NOMO-1 treated with DMSO at 0.1 percent for 48 hours (cell line): ENCODE results near the gene ACAT2.
A peak's percentile ranks its signal among the peaks of the same experiment; 100 is the strongest.
"Not testable (repeated sequence)": the region's sequence is repeated elsewhere in the genome, so short reads cannot be mapped to it uniquely, and the experiment has no call there.

Source experiments
- DNase-seq: peaks from one replicate; lab custom pipeline; 2025; ENCODE audit not compliant: unreplicated experiment; lab: John Stamatoyannopoulos, UW

Gene ACAT2

DNA sequence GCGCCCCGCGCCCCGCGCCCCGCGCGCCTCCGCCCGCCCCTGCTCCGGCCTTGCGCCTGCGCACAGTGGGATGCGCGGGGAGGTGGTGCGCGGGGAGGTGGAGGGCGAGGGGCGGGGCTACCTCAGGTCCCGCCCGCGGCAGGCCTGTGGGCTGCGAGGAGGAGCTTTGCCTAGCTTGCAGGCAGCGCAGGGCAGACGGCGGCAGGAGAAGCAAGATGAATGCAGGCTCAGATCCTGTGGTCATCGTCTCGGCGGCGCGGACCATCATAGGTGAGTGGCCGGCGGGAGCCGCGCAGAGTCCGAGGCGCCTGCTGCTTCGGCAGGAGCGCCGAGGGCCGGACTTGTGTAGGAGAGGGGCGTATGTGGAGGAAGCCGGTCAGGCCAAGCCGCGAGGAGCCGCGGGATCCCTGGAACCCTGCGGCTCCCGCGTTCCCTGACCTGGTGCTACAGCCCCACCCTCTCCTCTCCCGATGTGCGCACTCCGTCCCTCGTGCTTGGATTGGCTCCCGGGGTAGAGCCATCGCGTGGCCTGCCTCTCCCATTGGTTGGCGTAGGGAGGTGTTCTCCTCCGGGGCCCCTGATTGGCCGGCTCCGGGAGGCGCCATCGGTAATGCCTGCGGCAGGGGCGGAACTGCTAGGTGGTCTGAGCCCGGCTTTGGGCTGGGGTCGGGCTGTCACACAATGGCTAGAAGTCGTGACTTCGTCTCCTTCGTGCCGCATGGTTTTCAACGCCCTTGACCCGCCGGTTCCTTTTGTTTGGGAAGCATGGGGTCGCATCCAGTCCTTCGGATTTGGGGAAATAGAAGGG, at the start of gene ACAT2:
TSS of gene ACAT2 (plus strand) at position 173 of the 808 bp plus-strand sequence. CDS start at position 216, 43 bp downstream.
- DNase-seq: peak; percentile 93

DNA sequence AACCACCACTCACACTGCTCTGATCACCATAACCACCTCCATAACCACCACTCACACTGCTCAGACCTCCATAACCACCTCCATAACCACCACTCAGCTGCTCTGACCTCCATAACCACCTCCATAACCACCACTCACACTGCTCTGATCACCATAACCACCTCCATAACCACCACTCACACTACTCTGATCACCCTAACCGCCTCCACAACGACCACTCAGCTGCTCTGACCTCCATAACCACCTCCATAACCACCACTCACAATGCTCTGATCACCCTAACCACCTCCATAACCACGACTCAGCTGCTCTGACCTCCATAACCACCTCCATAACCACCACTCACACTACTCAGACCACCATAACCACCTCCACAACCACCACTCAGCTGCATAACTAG, 49.5 kb upstream of the ACAT2 start:
- not testable (repeated sequence) for DNase-seq

DNA sequence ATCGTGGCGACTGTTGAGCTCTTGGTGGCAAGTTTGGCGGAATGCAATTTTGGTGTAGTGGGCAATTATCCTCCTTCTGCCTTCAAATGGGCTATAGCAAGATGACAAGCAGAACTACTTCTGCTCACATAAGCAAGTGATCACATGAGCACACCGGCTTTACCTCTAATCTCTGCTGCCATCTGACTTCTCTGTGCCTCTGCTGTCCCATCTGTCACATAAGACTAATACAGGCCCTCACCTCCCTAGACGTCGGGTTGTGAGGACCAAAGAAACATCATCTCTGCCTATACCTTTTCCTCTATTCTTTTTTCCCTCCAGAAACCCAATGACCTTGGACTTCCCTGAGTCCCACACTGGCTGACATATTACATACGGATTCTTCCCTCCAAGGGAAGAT, 47.9 kb upstream of the ACAT2 start:
- no peak for DNase-seq

GRCh38 chr6:159714404-159714803, 47.4 kb upstream of the ACAT2 start:
- DNase-seq: no peak

DNA sequence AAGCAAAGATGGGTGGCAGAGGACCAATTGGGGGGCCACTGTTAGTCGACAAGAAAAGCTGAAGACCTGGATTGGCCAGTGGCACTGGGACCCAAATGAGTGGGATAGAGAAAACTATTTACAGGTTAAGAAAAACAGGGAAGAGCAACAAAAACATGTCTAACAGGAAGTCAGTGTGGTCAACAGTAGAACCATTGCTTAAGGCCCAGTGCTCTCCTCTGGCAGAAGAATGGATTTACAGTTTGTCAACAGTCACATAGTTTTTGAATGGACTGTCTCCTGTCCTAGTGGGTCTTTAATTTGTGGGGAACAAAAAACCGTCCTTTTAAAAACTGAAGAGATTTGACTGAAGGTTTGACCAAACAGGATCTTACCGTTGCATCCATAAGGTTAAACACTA, 46.7 kb upstream of the ACAT2 start:
- peak; percentile 46 for DNase-seq

DNA sequence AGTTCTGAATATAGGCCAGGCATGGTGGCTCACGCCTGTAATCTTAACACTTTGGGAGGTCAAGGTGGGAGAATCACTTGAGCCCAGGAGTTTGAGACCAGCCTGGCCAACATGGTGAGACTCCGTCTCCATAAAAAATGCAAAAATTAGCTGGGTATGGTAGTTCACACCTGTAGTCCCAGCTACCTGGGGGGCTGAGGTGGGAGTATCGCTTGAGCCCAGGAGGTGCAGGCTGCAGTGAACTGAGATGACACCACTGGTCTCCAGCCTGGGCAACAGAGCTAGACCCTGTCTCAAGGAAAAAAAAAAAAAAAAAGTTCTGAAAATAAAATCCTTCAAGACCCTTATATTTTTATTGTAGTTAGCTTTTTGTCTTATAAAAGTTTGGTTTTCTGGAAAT, 46.2 kb upstream of the ACAT2 start:
- no peak for DNase-seq

GRCh38 chr6:159716247-159717096, 45.4 kb upstream of the ACAT2 start:
- peak; percentile 86 for DNase-seq

GRCh38 chr6:159718634-159719033, 43.2 kb upstream of the ACAT2 start:
- DNase-seq: no peak

DNA sequence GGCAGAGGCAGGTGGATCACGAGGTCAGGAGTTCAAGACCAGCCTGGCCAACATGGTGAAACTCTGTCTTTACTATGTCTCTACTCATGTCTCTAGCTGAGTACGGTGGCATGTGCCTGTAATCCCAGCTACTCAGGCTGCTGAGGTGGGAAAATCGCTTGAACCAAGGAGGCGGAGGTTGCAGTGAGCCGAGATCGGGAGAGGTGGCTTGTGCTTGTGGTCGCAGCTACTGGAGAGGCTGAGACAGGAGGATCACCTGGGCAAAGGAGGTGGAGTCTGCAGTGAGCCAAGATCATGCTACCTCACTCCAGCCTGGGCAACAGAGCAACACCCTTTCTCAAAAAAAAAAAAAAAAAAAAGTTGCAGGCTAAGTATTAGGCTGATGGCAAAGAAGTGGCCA, 42.6 kb upstream of the ACAT2 start:
- DNase-seq: no peak

DNA sequence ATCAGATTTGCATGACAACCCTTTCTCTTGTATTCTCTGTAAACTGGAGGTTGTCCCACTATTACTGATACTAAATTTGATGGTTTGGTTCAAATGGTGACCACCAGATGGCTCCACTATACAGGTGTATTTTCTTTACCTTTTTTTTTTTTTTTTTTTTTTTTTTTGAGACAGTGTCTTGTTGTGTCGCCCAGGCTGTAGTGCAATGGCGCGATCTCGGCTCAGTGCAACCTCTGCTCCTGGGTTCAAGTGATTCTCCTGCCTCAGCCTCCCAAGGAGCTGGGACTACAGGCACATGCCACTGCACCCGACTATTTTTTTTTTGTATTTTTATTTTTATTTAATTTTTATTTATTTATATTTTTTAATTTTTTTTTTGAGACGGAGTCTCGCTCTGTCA, 41.1 kb upstream of the ACAT2 start:
- DNase-seq: no peak

GRCh38 chr6:159721981-159722380, 39.9 kb upstream of the ACAT2 start:
- not testable (repeated sequence) for DNase-seq

- DNase-seq: no peak
Observed at GRCh38 chr6:159722655-159723054, 39.2 kb upstream of the ACAT2 start.

GRCh38 chr6:159723259-159723658, 38.6 kb upstream of the ACAT2 start:
- no peak for DNase-seq

GRCh38 chr6:159724778-159725177, 37.1 kb upstream of the ACAT2 start:
- no peak for DNase-seq

DNA sequence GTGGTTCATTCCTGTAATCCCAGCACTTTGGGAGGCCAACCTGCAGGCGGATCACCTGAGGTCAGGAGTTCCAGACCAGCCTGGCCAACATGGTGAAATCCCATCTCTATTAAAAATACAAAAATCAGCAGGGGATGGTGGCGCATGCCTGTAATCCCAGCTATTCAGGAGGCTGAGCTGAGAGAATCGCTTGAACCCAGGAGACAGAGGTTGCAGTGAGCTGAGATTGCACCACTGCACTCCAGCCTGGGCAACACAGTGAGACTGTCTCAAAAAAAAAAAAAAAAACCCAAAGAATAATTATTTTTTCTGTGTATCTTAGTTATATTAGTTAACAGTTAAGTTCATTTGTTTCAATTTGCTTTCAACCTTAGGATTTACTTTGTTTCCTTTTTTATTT, 36.6 kb upstream of the ACAT2 start:
- DNase-seq: not testable (repeated sequence)

DNA sequence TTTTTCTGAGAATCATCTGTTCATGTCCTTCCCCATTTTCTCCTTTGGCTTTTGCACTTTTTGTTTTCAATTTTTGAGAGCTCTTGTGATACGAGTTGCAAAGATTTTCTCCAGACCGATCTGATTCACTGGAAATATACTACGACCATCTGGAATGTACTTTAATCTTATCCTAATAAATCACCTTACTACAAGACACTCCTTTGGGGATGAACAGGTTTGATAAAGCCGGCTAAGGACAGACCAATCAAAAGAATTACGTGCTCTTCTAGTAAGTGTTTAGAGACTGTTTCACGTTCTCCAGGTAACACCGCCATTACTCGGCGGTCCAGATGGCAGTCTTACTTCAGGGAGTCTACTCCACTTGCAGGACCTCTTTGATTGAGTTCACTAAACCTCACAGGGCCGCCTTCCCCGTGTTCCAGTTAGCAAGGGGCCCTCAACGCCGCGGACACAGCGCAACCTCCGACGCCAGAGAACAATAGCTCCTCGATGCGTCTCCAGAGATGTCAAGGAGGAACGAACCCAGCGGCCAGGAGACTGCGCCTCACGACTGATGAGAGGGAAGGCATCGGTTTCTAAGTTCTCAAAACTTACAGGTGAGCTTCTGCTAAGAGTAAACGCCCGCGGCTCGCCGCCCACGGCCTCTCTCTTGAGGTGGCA, 35.5 kb upstream of the ACAT2 start:
- DNase-seq: no peak

GRCh38 chr6:159726918-159727716, 34.7 kb upstream of the ACAT2 start, which contains the start of gene WTAP:
WTAP (plus strand) TSS chr6:159727506; CDS start chr6:159736266, 8,760 bp downstream.
- DNase-seq: peak; percentile 96

- DNase-seq: peak; percentile 45
Observed at GRCh38 chr6:159727717-159728445, 34.0 kb upstream of the ACAT2 start.

DNA sequence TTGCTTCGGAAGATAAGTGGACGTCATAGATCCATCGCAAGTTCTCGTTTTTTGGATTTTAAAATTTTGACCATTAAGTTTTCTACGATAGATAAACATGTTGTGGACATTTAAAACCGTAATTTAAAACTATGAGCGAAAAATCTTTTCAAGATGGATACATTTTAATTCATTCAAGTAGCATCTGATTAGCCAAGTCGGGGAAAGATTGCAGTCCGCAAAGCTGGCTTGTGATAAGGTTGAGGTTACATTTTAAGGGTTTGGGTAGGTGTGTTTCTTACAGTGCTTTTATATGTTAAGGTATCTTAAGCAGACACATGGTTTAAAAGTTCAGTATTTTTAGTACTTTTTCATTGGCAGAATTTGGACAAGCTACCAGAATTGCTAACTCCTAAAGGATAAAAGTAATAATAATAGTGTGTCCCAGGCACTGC, 33.3 kb upstream of the ACAT2 start:
- DNase-seq: no peak
